ENCODE measurements around the gene MYL12A.

Gene MYL12A

GRCh38 chr18:3225588-3225987 is 22.0 kb upstream of the MYL12A start:
- DNase-seq = no peak

- DNase-seq = no peak
These were observed 21.6 kb upstream of the MYL12A start for GRCh38 chr18:3226048-3226447.

GRCh38 chr18:3230401-3231334 is 16.9 kb upstream of the MYL12A start:
- DNase-seq = no peak

- no peak for DNase-seq
These were observed 14.6 kb upstream of the MYL12A start for GRCh38 chr18:3233004-3233403.

- DNase-seq = no peak
These were observed 14.0 kb upstream of the MYL12A start for GRCh38 chr18:3233433-3234168.

- no peak for DNase-seq
These were observed 13.1 kb upstream of the MYL12A start for GRCh38 chr18:3234457-3234856.

- DNase-seq = no peak
These were observed 11.8 kb upstream of the MYL12A start for GRCh38 chr18:3235846-3236245.

GRCh38 chr18:3236470-3236869 is 11.1 kb upstream of the MYL12A start:
- DNase-seq = no peak

- no peak for DNase-seq
These were observed 8.9 kb upstream of the MYL12A start for GRCh38 chr18:3238742-3239141.

GRCh38 chr18:3245185-3245564 is 2.4 kb upstream of the MYL12A start:
- DNase-seq = no peak

- DNase-seq = peak; percentile 87
These were observed 1.6 kb upstream of the MYL12A start for GRCh38 chr18:3245853-3246634.

- peak; percentile 12 for DNase-seq
These were observed 864 bp upstream of the MYL12A start for GRCh38 chr18:3246635-3247239.

- DNase-seq = no peak
These were observed 559 bp downstream of the MYL12A start for GRCh38 chr18:3248062-3248657.

- DNase-seq = no peak
These were observed 1.2 kb downstream of the MYL12A start for GRCh38 chr18:3248658-3249359.

GRCh38 chr18:3250237-3251107 is 2.9 kb downstream of the MYL12A start:
- no peak for DNase-seq

GRCh38 chr18:3251249-3251962 is 3.8 kb downstream of the MYL12A start:
- DNase-seq = no peak

GRCh38 chr18:3251963-3252277 is 4.3 kb downstream of the MYL12A start:
- DNase-seq = no peak

- DNase-seq = no peak
These were observed 5.2 kb downstream of the MYL12A start for GRCh38 chr18:3252843-3253242.

GRCh38 chr18:3254725-3255124 is 7.1 kb downstream of the MYL12A start:
- no peak for DNase-seq

- DNase-seq = no peak
These were observed 8.1 kb downstream of the MYL12A start for GRCh38 chr18:3255611-3256165.
